Activated CD8-positive, alpha-beta memory T cell treated with anti-CD3 and anti-CD28 coated beads for 24 hours (primary cell): ENCODE results near the gene HNRNPCL1.
"Not testable (repeated sequence)": the region's sequence is repeated elsewhere in the genome, so short reads cannot be mapped to it uniquely, and the experiment has no call there.

ENCODE experiments used
- DNase-seq: peaks from one replicate; pipeline ENCODE4 v3.0.0-alpha.2; 2020

The HNRNPCL1 gene

GRCh38 chr1:12848620-12849019, at the start of gene HNRNPCL1:
HNRNPCL1 (minus strand) TSS chr1:12848720; CDS start chr1:12848289, 431 bp downstream.
- DNase-seq = not testable (repeated sequence)

GRCh38 chr1:12898170-12898569, 49.6 kb upstream of the HNRNPCL1 start, which contains the start of gene PRAMEF10:
PRAMEF10 (minus strand) TSS chr1:12898270; CDS start chr1:12895847, 2,423 bp downstream.
- not testable (repeated sequence) for DNase-seq

- not testable (repeated sequence) for DNase-seq
Measured at GRCh38 chr1:12886101-12886500, 37.6 kb upstream of the HNRNPCL1 start, which contains the start of gene PRAMEF4. PRAMEF4 (minus strand) TSS chr1:12886201; CDS start chr1:12883394, 2,807 bp downstream.

GRCh38 chr1:12878453-12878852, 29.9 kb upstream of the HNRNPCL1 start:
- not testable (repeated sequence) for DNase-seq

GRCh38 chr1:12863131-12863880, 14.8 kb upstream of the HNRNPCL1 start:
- not testable (repeated sequence) for DNase-seq

GRCh38 chr1:12856786-12857185, 8.3 kb upstream of the HNRNPCL1 start, which contains the start of gene PRAMEF2:
PRAMEF2 (plus strand) TSS chr1:12857086; CDS start chr1:12859010, 1,924 bp downstream.
- not testable (repeated sequence) for DNase-seq

GRCh38 chr1:12851779-12852178, 3.3 kb upstream of the HNRNPCL1 start:
- no peak for DNase-seq

GRCh38 chr1:12833251-12833650, 15.3 kb downstream of the HNRNPCL1 start:
- not testable (repeated sequence) for DNase-seq

- DNase-seq = not testable (repeated sequence)
Measured at GRCh38 chr1:12831310-12831709, 17.2 kb downstream of the HNRNPCL1 start, which contains the start of gene PRAMEF11. PRAMEF11 (minus strand) TSS chr1:12831410; CDS start chr1:12828789, 2,621 bp downstream.

- not testable (repeated sequence) for DNase-seq
Measured at GRCh38 chr1:12819061-12819460, 29.5 kb downstream of the HNRNPCL1 start.

GRCh38 chr1:12811409-12811784, 37.1 kb downstream of the HNRNPCL1 start:
- DNase-seq = no peak

GRCh38 chr1:12810691-12811408, 37.7 kb downstream of the HNRNPCL1 start:
- no peak for DNase-seq

GRCh38 chr1:12809933-12810332, 38.6 kb downstream of the HNRNPCL1 start:
- no peak for DNase-seq

- no peak for DNase-seq
Measured at GRCh38 chr1:12799730-12800129, 48.8 kb downstream of the HNRNPCL1 start.

- no peak for DNase-seq
Measured at GRCh38 chr1:12798911-12799310, 49.6 kb downstream of the HNRNPCL1 start.
